Breast epithelium (tissue), 4 donors: ENCODE measurements around the gene C19orf25. TPM values are rescaled to one million over a fixed set of nuclear protein-coding genes. Genes with fewer than 3 reads are reported as not detected.

ENCODE experiments used
- DNase-seq, 2 donors: peaks; one replicate each; pipeline ENCODE4 v3.0.0-alpha.2; 2019; ENCODE audit warnings: low spot score in 2 of 2
- H3K27ac ChIP-seq, 2 donors: fragments of 200-600 bp; sonication (generic) in 1 of 2; one replicate each; pipeline ENCODE4 v1.5.1; 2016 to 2019; ENCODE audit warnings: mild to moderate bottlenecking in 1 of 2
- H3K27me3 ChIP-seq, 2 donors: fragments of 200-600 bp; sonication (generic) in 1 of 2; one replicate each; pipeline versions ENCODE4 v1.5.1 to v1.6.0; 2017 to 2019; ENCODE audit warnings: control low read depth in 1 of 2, mild to moderate bottlenecking in 1 of 2
- H3K36me3 ChIP-seq: fragments of 200-600 bp; one replicate; pipeline ENCODE4 v1.5.1; 2019
- H3K4me1 ChIP-seq, 2 donors: fragments of 200-600 bp; sonication (generic); one replicate each; pipeline ENCODE4 v1.5.1; 2016 to 2019; ENCODE audit warnings: control low read depth in 1 of 2
- H3K4me3 ChIP-seq, 3 donors: fragments of 200-600 bp; sonication (generic); 1 replicate in 2 of 3; 2 replicates in 1 of 3; pipeline ENCODE4 v1.5.1; 2016 to 2019; ENCODE audit warnings: mild to moderate bottlenecking in 3 of 3, moderate library complexity in 2 of 3
- H3K9me3 ChIP-seq, 2 donors: fragments of 200-600 bp; sonication (generic) in 1 of 2; one replicate each; pipeline ENCODE4 v1.5.1; 2016 to 2019; ENCODE audit warnings: control low read depth in 1 of 2
- CTCF ChIP-seq, 3 donors: fragments of 450-650 bp; IDR thresholded peaks; one replicate each; pipeline ENCODE4 v1.5.1; 2016 to 2017; ENCODE audit warnings: antibody characterized with exemption in 3 of 3, mild to moderate bottlenecking in 3 of 3, moderate library complexity in 3 of 3
- POLR2A ChIP-seq: fragments of 450-650 bp; IDR thresholded peaks from one replicate; pipeline ENCODE4 v1.6.1; 2016; ENCODE audit warnings: antibody characterized with exemption, mild to moderate bottlenecking, moderate library complexity
- POLR2AphosphoS5 ChIP-seq, 3 donors: sonication (generic); formaldehyde crosslinking; IDR thresholded peaks; one replicate each; pipeline ENCODE4 v1.6.1; 2017; ENCODE audit warnings: antibody characterized with exemption in 3 of 3
- intact Hi-C: fragments of 100-400 bp; cut with DNase I; formaldehyde crosslinking; loops from one replicate; pipeline ENCODE4 v1.15.1; 2023; ENCODE audit warnings: low total_unique reads
- total RNA-seq, 3 donors: library from RNA; depleted of rRNA; stranded (reverse); fragments of >200 nt; gene quantifications; one replicate each; pipeline ENCODE4 v1.1.0, GENCODE V29; 2016

Gene C19orf25
- total RNA-seq, 3 donors from 2014 or later: 27.7 to 32.8 (median 28.7) TPM

GRCh38 chr19:1428738-1429391, 50.1 kb downstream of the C19orf25 start:
- no peak overlapping the region for H3K4me3 ChIP-seq
- H3K4me1 ChIP-seq: no peaks in the 10 kb centered on the region
- intact Hi-C loops: no loop called here
- H3K36me3 ChIP-seq: peaks cover 11% of the 10 kb centered on the region
- no peaks in the 10 kb centered on the region for H3K9me3 ChIP-seq
- DNase-seq: no peak
- TF ChIP-seq POLR2A: no peak
- TF ChIP-seq CTCF (IDR thresholded peaks at IDR 0.05): no peak
- no peak for TF ChIP-seq POLR2AphosphoS5 (IDR thresholded peaks at IDR 0.05)
- no peaks in the 10 kb centered on the region for H3K27me3 ChIP-seq
- no peak overlapping the region for H3K27ac ChIP-seq

- no peak overlapping the region for H3K4me3 ChIP-seq
- no peak for DNase-seq
- H3K36me3 ChIP-seq: no peaks in the 10 kb centered on the region
- H3K27me3 ChIP-seq: no peaks in the 10 kb centered on the region
- no peaks in the 10 kb centered on the region for H3K4me1 ChIP-seq
- H3K27ac ChIP-seq: no peak overlapping the region
- intact Hi-C loops: no loop called here
- H3K9me3 ChIP-seq: no peaks in the 10 kb centered on the region
- TF ChIP-seq POLR2A (no peak), CTCF (IDR thresholded peaks at IDR 0.05) (no peak), POLR2AphosphoS5 (IDR thresholded peaks at IDR 0.05) (no peak)
These were observed 51.6 kb downstream of the C19orf25 start for GRCh38 chr19:1427221-1427920.

GRCh38 chr19:1426736-1427135, 52.3 kb downstream of the C19orf25 start:
- H3K36me3 ChIP-seq: no peaks in the 10 kb centered on the region
- no peaks in the 10 kb centered on the region for H3K4me1 ChIP-seq
- intact Hi-C loops: no loop called here
- no peak overlapping the region for H3K27ac ChIP-seq
- TF ChIP-seq POLR2AphosphoS5 (IDR thresholded peaks at IDR 0.05): no peak
- no peak for TF ChIP-seq CTCF (IDR thresholded peaks at IDR 0.05)
- no peak for TF ChIP-seq POLR2A
- no peaks in the 10 kb centered on the region for H3K27me3 ChIP-seq
- no peak for DNase-seq
- no peak overlapping the region for H3K4me3 ChIP-seq
- H3K9me3 ChIP-seq: no peaks in the 10 kb centered on the region

- Histone ChIP-seq H3K4me1 (no peaks in the 10 kb centered on the region), H3K36me3 (no peaks in the 10 kb centered on the region), H3K4me3 (no peak overlapping the region), H3K27ac (no peak overlapping the region), H3K9me3 (no peaks in the 10 kb centered on the region), H3K27me3 (no peaks in the 10 kb centered on the region)
- DNase-seq: no peak
- intact Hi-C loops: no loop called here
- TF ChIP-seq CTCF (IDR thresholded peaks at IDR 0.05) (no peak), POLR2AphosphoS5 (IDR thresholded peaks at IDR 0.05) (no peak), POLR2A (no peak)
These were observed 53.1 kb downstream of the C19orf25 start for GRCh38 chr19:1425902-1426301.

GRCh38 chr19:1425102-1425837, 53.7 kb downstream of the C19orf25 start:
- intact Hi-C loops: no loop called here
- Histone ChIP-seq H3K9me3 (no peaks in the 10 kb centered on the region), H3K27ac (no peak overlapping the region), H3K4me1 (no peaks in the 10 kb centered on the region), H3K27me3 (no peaks in the 10 kb centered on the region), H3K36me3 (no peaks in the 10 kb centered on the region), H3K4me3 (no peak overlapping the region)
- DNase-seq: no peak
- no peak for TF ChIP-seq CTCF (IDR thresholded peaks at IDR 0.05)
